Head of caudate nucleus (tissue), 42 donors: ENCODE data around the gene CPEB3.
"Not testable (repeated sequence)": the region's sequence is repeated elsewhere in the genome, so short reads cannot be mapped to it uniquely, and the experiment has no call there.

Source experiments
- DNase-seq, 42 donors: peaks; one replicate each; pipeline versions ENCODE4 v3.0.0 to v3.0.0-alpha.2; 2020 to 2021; ENCODE audit warnings: mixed read lengths in 7 of 42
- intact Hi-C: fragments of 100-400 bp; cut with DNase I; formaldehyde crosslinking; loops from one replicate; pipeline ENCODE4 v1.15.0; 2022

CPEB3 gene

DNA sequence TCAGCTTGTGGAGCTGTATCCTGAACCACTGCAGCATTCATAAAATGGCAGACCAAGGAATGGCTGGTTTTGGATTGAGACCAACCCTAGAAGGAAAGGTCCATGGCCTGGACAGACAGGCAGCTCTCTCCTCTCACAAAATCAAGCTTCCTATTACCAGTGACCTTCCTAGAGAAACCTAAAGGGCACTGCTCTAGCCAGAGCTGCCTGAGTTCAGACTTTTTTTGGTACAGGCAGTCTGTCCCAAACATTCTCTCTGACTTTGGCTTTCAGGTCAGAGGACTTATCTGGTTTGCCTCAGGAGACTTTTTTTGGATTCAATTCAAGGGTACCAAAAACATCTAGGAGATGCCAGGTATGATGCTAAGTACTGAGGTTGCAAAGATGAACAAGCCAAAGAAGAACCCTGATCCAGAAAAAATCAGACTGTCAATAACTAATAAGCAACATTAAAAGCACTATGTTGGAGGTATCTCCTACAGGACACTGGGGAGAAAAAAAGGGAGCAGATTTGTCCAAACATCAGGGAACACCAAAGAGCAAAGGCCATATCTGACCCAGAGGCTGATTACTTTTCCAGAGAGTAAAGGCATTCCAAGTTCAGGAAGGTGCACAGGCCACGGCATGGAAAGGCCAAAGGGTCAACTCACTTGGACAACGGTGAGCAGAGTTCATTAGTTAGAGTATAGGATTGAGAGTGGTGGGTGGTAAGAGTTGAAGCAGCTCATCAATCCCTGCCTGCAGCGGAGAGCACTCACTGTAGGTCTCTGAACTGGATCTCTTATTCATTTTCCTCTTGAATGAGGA lies 169.0 kb downstream of the CPEB3 start:
- intact Hi-C loops: no loop called here
- no peak for DNase-seq

DNA sequence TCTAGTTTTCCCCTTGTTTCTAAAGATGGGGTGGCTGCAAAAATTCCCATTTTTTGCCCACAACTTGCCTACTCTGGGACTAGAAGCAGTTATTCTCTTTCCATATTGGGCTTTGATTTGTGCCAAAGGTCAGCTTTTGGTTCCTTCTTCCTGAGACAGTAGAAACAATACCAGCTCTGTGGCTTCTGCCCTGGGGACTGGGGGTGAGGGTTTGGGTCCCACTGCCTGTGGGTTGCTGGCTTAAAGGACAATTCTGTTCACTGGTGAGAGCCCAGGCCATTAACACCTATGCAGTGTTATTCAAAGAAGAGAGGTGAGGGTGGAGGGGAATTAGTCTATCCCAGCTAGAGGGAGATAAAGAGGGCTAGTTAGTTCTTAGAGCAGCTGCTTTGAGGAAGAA lies 171.5 kb downstream of the CPEB3 start:
- no peak for DNase-seq
- intact Hi-C loops: no loop called here

DNA sequence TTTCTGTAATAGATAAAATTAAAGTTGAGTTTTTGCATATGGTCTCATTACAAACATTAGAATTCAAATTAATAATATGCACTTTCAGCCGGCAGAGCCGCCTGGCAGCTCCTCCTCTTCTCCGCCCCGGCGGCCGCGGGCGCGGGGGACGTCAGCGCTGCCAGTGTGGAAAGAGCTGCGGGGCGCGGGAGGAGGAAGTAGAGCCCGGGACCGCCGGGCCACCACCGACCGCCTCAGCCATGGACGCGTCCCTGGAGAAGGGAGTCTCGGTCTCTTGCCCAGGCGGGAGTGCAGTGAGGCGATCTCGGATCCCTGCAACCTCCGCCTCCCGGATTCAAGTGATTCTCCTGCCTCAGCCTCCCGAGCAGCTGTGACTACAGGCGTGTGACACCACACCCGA lies 176.0 kb downstream of the CPEB3 start:
- peak in 1 of 42 donors; percentile 49 for DNase-seq
- intact Hi-C loops: not testable (repeated sequence)

DNA sequence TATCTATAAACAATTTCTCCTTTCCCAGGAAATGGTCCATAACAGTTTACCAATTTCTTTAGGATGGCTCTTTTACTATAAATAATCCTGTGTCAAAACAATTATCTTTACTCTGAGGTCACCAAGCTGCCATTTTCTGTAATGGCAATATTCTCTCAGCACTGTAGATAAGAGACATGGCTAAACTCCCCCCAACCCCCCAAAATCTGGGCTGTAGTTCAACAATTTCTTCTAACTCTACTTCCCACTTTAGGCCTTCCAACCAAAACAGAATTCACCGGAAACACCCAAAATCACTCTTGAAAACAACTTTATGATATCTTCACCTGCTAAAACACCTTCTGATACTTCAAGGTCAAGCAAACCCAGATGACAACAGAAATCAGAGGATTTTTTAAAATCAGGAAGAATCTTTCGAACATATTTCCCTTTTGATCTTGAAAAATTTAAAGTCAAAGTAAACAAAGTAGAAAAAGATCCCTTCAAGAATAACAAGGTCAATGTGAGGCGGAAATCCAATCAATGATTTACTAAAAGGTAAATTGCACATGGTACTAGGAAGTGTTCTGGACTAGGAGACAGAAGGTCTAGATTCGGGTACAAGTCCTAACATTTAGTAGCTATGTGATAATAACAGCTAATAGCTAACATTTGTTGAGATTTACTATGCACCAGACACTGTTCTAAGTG lies 176.8 kb downstream of the CPEB3 start:
- intact Hi-C loops: no loop called here

DNA sequence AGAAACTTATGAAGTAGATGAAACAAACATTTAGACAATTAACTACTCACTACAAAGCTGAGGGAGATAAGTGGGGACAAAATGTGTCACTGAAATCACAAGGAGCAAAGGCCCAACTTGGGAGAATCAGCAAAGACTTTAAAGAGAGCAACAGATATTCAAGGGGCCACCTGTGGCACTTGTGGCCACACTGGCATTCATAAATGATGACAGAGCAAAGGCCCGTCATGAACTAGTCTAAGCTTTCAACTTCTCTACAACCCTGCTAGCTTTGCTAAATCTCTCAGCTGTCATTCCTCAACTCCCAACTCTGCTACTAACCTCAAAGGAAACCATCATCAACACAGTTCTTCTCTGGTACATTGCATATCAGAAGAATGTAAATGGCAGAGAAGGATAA lies 178.4 kb downstream of the CPEB3 start:
- no peak for DNase-seq
- intact Hi-C loops: no loop called here

More for the DNA sequence above, 176.8 kb downstream of the CPEB3 start:
- no peak for DNase-seq

DNA sequence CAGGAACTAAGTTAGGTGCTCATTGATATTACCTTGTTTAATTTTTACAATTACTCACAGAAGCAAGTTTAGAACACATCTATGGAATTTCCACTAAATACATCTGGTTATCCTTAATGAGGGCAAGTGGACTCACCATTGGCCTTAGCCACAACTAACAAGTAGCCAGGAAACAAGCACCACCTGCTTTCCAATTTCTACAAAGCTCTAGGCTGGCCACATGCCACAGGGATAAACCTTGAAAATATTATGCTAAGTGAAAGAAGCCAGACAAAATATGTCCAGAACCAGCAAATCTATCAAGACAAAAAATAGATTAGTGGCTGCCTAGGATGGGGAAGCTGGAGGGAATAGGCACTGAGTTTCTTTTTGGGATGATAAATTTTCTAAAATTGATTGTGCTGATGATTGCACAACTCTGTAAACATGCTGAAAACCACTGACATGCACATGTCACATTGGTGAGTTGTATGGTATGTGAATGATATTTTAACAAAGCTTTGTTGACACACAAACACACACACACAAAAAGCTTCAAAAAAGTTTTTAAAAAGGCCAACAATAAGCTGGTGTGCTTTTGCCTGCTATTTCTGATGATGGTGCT lies 179.4 kb downstream of the CPEB3 start:
- no peak for DNase-seq
- intact Hi-C loops: no loop called here

DNA sequence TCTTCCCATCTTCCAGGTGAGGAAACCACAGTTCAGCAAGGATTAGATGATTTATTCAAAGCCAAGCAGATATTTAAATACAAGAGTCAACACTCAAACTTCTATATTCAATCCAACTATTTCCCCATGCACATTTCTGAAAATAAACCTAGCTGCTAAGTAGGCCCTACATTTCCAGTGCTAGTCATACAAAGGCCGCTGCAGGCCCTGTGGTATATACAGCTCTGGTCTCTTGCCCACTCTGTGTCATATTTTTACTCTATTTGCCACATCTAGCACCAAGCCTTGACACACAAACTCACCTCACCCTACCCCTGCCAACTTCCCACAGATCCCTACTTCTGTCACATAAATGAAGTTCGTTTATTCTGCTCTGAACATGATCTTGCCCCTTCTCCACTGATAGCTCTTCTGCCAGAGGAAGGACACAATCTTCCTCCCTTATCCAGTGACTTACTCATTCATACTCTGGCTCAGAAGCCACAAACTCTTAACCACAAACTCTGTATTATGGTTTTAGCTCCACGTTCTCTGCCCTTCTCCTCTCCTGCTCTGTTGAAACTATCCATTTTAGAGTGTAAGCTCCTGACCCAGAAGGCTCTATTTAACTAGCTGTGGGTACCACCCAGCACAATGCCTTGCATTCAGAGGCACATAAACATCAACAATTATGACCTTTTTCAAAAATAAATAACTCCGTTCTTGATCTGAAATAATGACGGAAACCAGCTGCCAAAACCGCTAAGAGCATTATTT lies 180.7 kb downstream of the CPEB3 start:
- no peak for DNase-seq
- intact Hi-C loops: no loop called here

DNA sequence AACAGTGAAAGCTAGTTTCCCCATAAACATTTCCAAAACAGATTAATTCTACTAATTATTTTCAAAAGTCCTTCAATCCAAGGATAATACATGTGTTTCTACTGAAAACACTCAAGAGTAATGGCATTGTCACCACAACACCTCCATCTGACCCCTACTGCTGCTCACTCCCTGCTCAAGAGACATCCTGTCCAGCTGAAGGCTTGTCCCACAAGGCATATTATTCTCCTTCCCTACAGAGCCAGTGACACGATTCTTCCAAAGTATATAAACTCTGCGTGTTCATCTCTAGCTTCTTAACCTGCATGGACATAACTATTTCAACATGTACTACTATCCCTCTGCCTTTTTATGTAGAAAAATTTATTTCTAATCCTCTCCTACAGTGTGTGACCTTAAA lies 182.1 kb downstream of the CPEB3 start:
- intact Hi-C loops: no loop called here
- DNase-seq: no peak

DNA sequence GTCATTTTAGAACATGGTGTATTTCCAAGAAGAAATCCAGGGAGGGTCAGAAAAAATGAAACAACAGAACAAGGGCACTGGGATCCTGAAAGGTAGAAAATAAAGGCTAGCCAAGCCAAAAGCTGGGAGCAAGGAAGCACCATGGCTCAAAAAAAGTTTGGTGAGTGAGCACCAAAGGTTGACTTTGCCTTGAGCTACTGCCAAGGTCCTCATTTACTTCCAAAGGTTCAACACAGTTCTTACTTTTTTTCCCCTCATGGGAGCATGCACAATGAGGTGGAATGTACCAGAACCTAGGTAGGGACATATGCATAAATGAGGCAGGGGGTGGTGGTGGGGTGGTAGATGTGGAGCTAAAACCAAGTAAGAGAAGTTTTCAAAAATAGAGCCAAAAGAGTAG lies 182.8 kb downstream of the CPEB3 start:
- intact Hi-C loops: no loop called here
- DNase-seq: no peak

DNA sequence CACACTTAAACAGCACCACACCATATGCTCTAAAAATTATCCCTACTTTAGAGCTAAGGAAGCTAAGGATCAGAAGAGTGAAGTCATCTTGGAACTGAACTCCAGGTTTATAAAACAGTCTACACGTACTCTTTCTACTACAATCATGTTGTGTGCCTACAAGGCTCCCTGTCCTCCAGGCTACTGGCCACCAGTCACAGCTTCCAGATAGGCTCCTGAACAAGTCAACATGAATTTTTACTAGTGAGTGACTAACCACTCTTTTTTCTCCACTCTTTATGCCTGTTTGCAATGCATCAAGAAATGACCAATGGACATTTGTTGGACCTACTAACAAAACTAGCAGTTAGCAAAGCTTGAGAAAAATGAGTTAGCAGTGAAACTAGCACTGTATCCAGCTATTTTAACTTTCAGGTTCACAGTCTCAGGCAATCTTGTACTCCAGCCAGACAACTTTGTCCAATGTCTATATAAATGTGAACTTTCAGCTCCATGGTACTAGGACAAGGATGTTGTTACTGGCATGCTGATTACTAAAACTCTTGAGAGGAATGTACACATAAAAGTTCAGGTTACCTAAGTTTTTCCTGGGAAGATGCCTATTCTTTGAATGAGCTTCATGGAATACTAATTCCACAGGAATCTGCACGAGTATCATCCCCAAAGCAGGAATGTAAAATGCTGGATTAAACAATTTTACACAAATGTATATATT lies 187.3 kb downstream of the CPEB3 start:
- intact Hi-C loops: no loop called here
- DNase-seq: no peak

DNA sequence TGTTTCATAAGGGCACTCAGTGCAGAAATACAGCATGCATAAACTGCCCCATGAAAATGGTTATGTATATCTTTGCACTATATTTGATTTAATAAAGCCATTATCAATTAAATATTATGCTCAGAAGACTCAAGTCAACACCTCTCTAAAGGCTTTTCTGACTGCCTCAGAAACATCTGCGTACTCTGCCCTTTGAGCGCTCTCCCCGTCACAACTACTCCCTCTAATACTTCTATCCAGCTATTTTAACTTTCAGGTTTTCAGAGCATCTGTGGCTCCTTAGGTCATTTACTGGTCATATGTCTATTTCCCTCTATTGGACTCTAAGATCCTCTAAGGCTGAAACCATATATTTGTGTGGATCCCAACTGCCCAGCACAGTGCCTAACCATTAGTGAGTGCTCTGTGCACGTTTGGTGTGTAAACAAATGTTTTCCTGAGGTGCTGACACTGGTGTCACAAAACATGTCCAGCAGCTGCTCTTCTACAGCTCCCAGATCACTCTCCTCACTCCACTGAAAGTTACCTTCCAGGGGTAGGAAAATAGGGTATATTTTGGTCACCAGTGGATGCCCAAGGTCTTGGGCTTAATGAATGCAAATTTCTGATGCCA lies 188.2 kb downstream of the CPEB3 start:
- no peak for DNase-seq
- intact Hi-C loops: no loop called here

DNA sequence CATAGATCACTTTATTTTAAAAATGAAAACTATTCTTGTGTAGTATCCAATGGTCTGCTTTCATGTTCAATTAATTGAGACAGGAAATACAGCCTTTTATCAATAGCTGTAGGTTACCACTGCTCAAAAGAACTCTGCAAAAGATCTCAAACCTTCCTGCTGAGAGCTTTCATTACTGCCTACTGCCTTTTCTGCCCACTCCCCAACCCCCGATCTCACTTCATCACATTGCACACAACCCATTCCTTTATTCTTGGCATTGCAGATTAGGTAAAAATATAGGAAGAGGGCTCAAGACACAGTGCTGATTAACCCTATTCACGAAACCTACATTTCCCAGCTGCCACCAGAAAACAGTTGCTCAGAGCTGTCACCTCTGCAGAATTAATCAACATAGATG lies 195.9 kb downstream of the CPEB3 start:
- intact Hi-C loops: no loop called here
- peak in 10 of 42 donors; percentile 11 to 58 (median 36) for DNase-seq

DNA sequence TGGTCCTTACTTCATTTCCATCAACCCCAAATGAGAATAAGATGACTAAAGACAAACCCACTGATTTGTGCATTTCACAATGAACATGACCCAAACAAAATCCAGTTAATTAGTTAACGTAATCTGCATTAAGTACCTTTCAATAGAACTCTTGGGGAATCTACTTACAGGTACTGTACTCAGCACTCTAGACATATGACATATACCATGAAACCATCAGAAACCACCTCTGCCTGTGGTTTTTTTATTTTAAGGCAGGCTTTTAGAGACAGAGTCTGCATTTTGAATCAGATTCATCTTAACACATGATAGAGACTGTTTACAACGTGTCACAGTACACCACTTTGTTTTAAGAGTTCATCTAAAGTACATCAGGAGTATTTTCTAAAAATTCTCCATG lies 198.9 kb downstream of the CPEB3 start:
- DNase-seq: no peak
- intact Hi-C loops: no loop called here

DNA sequence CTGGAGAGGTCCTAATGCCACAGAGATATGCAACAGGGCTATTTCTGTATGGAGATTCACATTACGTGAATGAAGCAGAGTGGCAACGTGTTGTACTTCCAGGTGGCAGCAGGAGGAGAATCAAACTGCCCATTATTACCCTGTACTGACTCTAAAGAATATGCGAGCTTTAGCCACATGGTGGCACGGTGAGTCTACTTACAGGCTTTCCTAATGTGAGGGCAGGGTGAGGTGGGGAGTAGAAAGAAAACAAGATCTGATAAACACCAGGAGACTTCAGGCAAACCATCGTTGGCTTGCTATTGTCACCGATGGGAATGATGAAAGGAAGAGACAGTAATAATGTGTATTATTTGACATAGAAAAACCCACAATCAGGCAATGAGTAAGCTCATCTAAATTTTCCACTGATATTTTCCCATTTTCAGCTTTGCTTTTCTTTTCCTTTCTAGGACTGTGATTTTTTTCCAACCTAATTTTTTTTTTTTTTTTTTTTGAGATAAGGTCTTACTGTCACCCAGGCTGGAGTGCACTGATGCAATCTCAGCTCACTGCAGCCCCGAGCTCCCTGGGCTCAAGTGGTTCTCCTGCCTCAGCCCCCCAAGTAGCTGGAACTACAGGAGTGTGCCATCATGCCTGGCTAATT lies 203.0 kb downstream of the CPEB3 start:
- intact Hi-C loops: loop anchor here (5.0 to 10.0 kb wide), 2 partner anchors 204 to 347 kb away; partner anchors contain the start of genes CPEB3 and MARCHF5
- DNase-seq: peak in 40 of 42 donors; percentile 33 to 86 (median 68)

DNA sequence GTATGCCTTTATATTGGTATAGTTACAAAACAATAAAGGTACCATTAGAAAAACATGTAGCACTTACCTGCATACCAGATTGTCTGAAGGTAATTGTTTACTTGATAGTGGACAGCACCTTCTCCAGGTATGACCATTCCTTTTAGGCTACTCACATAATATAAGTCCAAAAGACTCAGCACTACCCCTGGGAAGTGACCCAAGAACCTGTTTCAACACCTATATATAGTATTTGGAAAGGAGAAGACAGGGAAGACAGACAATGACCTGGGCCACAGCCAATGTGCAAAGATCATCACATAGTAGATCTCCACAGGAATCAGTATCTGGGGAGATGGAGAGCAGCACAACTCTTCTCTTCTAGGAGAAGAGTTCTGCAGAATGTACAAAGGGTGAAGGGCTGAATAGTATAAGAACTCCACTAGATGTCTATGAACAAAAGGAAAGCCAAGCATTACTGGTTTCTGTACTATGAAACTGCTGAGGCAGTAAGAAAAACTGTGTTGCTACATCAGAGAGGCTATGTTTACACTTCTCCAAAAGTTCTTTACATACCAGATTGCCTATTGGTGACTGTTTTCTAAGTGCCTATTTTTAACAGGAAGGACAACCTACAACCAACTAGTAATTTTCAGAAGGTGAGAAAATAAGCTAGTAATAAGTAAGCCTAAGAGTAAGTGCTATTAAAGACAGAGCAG lies 208.1 kb downstream of the CPEB3 start:
- DNase-seq: no peak
- intact Hi-C loops: loop anchor here (10.0 kb wide), 1 partner anchor 352 kb away; no protein-coding TSS in a partner anchor

DNA sequence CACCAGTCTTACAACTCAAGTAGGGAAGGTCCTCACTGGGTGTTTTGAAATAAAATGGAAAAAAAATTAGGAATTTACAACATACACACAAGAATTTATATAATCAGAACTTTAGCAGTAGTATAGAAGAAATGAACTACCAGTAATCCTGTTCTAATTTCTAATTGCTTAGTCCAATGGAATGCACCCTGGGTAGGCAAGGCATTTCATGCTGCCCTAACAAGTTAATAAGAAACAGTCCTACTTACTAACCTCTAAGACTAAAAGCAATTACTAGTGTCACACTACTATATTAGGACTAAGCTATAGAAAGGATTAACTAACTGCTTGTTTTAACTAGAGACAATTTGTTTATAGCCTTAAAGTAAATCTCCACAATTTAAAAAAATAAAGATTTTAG lies 209.2 kb downstream of the CPEB3 start:
- intact Hi-C loops: loop anchor here (10.0 kb wide), 1 partner anchor 353 kb away; no protein-coding TSS in a partner anchor
- DNase-seq: no peak

DNA sequence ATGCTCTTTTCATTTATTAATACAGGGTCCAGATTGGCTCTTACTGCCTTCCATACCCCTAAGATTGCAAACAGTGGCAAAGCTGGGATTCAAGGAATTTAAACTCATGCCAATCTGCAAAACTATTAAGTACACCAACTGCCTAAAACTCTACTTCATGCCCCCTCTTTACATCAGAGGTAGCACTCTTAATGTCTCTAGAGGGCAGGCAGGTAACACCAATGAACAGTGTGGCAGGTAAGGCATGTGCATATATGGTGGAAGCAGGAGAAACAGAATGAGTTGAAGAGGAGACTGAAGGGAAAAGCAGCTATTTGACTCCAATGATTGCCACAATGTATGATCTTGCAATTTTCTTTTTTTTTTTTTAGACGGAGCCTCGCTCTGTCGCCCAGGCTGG lies 210.6 kb downstream of the CPEB3 start:
- intact Hi-C loops: loop anchor here (10.0 kb wide), 1 partner anchor 355 kb away; no protein-coding TSS in a partner anchor
- no peak for DNase-seq
